ENCODE measurements around the gene DUSP16.
"Not testable (repeated sequence)": the region's sequence is repeated elsewhere in the genome, so short reads cannot be mapped to it uniquely, and the experiment has no call there.

DUSP16 gene

GRCh38 chr12:12488296-12488695 is 74.4 kb downstream of the DUSP16 start:
- DNase-seq: no peak

- no peak for DNase-seq
Observed at GRCh38 chr12:12487490-12487889, 75.2 kb downstream of the DUSP16 start.

GRCh38 chr12:12486661-12487240 is 75.9 kb downstream of the DUSP16 start:
- no peak for DNase-seq

GRCh38 chr12:12483438-12483837 is 79.2 kb downstream of the DUSP16 start:
- no peak for DNase-seq

GRCh38 chr12:12482959-12483358 is 79.7 kb downstream of the DUSP16 start:
- DNase-seq: peak; percentile 14

GRCh38 chr12:12482150-12482761 is 80.4 kb downstream of the DUSP16 start:
- DNase-seq: no peak

- DNase-seq: no peak
Observed at GRCh38 chr12:12481631-12482030, 81.0 kb downstream of the DUSP16 start.

- no peak for DNase-seq
Observed at GRCh38 chr12:12480074-12480473, 82.6 kb downstream of the DUSP16 start.

- no peak for DNase-seq
Observed at GRCh38 chr12:12477532-12477890, 85.2 kb downstream of the DUSP16 start.

GRCh38 chr12:12476857-12477531 is 85.7 kb downstream of the DUSP16 start:
- no peak for DNase-seq

- DNase-seq: no peak
Observed at GRCh38 chr12:12474931-12475795, 87.5 kb downstream of the DUSP16 start.

- DNase-seq: no peak
Observed at GRCh38 chr12:12474471-12474928, 88.2 kb downstream of the DUSP16 start.

- no peak for DNase-seq
Observed at GRCh38 chr12:12473223-12473622, 89.4 kb downstream of the DUSP16 start.

GRCh38 chr12:12471982-12472961 is 90.4 kb downstream of the DUSP16 start:
- DNase-seq: not testable (repeated sequence)

- DNase-seq: no peak
Observed at GRCh38 chr12:12470751-12471306, 91.8 kb downstream of the DUSP16 start.

- no peak for DNase-seq
Observed at GRCh38 chr12:12469386-12469785, 93.3 kb downstream of the DUSP16 start.

GRCh38 chr12:12468575-12468974 is 94.1 kb downstream of the DUSP16 start:
- DNase-seq: no peak

GRCh38 chr12:12467688-12468261 is 94.9 kb downstream of the DUSP16 start:
- peak; percentile 42 for DNase-seq

GRCh38 chr12:12467264-12467663 is 95.4 kb downstream of the DUSP16 start:
- no peak for DNase-seq

- DNase-seq: no peak
Observed at GRCh38 chr12:12466157-12466556, 96.5 kb downstream of the DUSP16 start.

GRCh38 chr12:12465522-12465921 is 97.1 kb downstream of the DUSP16 start:
- no peak for DNase-seq

All from GF-D8 (cell line).